NCI-H187 treated with DMSO at 0.1 percent for 48 hours (cell line): Measurements from ENCODE around the gene ABTB1.
"Not testable (repeated sequence)": the region's sequence is repeated elsewhere in the genome, so short reads cannot be mapped to it uniquely, and the experiment has no call there.

ENCODE experiments used
- DNase-seq: peaks from one replicate; lab custom pipeline; 2025; lab: John Stamatoyannopoulos, UW

Gene ABTB1

GRCh38 chr3:127671523-127672428 lies 976 bp upstream of the ABTB1 start:
- no peak for DNase-seq

GRCh38 chr3:127673191-127674100 lies 694 bp downstream of the ABTB1 start:
- no peak for DNase-seq

DNA sequence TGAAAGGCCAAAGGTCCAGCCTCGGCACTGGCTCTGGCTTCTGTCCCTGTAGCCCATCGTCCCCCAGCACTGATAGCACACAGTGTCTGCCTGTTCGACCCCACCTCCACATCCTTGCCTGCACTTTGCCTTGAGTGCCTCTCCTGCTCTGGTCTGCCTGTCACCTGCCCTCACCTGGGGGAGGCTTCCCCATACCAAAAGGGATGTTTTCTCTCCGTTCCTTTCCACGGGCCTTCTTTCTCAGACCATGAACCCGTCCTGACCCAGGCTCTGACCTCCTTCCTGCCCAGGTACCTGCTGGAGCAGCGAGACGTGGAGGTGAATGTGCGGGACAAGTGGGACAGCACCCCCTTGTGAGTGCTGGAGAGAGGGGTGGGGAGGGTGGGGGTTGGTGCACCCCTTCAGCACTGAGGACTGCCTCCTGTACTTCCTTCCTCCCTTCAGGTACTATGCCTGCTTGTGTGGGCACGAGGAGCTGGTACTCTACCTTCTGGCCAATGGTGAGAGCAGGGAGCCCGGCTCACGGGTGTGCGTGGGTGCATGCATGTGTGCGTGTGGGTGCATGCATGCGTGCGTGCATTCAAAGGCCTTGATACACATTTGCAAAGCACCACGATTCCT lies 1.5 kb downstream of the ABTB1 start:
- DNase-seq: no peak

DNA sequence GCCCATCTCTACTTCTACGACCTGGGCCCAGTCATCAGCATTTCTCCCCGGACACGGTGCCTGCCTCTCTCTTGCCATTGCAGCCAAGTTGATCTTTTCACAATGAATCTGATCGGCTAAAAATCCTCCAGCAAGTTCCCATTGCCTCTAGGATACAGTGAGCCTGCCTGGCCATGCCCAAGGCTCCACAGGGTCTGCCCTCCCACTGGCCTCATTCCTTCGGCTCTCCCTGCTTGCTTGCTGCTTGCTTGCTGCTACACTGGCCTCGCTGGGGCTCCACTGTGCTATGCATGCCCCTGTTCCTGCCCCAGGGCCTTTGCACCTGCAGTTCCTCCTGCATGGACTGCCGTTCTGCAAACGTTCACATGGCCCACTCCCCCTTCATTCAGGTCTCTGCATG lies 2.0 kb downstream of the ABTB1 start:
- no peak for DNase-seq

- DNase-seq: no peak
Measured at GRCh38 chr3:127675651-127676391, 3.1 kb downstream of the ABTB1 start.

DNA sequence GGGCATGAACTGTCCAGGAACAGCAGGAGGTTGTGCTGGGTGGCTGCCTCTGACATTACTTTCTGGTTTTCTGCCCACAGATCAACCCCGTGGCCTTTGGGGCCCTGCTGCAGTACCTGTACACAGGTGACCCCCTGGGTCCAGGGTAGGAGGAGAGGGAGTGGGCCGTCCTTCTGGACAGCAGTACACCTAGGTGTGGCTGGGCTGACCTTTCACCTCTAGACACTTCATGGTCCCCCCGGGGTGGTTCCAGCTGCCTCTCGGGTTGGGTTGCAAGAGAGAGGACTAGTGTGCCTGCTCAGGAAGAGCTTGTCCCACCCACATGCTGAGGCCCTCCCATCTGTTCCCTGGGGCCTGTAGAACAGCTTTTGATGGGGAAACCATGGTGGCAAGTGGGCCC lies 3.7 kb downstream of the ABTB1 start:
- no peak for DNase-seq

GRCh38 chr3:127676921-127677351 lies 4.2 kb downstream of the ABTB1 start:
- DNase-seq: no peak

- DNase-seq: no peak
Measured at GRCh38 chr3:127677541-127678314, 5.0 kb downstream of the ABTB1 start.

DNA sequence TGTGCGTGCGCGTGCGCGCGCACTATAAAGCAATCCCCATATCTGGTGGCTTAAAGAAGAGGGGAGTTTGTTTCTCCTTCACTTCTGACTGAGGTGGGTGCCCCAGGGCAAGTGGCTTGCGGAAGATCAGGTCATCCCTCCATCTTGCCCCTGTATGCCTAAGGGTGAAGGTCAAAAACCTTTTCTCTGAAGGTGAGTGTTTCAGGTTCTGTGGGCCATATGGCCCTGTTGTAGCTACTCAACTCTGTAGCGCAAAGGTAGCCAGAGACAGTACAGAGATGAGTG lies 5.5 kb downstream of the ABTB1 start:
- DNase-seq: no peak

- DNase-seq: no peak
Measured at GRCh38 chr3:127678611-127679533, 6.1 kb downstream of the ABTB1 start.

DNA sequence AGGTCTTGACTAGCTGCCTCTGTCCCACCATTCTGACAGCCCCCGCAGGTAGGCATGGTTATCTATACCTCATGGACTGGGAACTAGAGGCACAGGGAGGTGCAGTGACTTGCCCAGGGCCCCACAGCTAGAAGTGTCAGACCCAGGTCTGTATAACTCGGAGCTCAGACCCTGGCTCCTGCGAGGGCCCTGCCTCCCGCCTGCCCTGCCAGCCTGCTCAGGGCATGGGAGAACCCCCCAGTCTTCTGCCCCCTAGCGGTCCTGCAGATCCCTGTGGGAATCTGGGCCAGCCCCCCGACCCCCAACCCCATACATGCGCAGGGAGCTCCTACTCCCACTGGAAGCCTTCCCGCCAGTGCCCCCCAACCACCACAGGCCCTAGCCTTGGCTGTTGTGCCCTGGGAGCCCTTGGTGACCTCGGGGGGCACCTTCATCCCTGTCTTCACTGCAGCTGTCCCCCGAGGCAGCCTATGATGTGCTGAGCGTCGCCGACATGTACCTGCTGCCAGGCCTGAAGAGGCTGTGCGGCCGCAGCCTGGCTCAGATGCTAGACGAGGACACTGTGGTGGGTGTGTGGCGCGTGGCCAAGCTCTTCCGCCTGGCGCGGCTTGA lies 6.9 kb downstream of the ABTB1 start:
- no peak for DNase-seq

DNA sequence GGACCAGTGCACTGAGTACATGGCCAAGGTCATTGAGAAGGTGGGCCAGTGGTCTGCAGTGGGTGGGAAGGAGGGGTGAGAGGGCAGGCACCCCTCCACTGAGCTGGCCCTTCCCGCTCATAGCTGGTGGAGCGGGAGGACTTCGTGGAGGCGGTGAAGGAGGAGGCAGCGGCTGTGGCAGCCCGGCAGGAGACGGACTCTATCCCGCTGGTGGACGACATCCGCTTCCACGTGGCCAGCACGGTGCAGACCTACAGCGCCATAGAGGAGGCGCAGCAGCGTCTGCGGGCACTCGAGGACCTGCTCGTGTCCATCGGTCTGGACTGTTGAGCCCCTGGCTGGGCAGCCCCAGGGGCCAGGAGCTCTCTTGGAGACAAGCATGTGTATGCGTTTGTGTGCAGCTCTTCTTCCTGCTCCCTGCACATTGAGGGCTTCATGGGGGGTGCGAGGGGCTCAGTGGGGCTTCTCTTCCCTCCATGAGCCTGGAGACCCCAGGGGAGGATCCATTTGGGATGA lies 7.5 kb downstream of the ABTB1 start:
- no peak for DNase-seq

GRCh38 chr3:127680798-127681221 lies 8.1 kb downstream of the ABTB1 start:
- no peak for DNase-seq

- DNase-seq: not testable (repeated sequence)
Measured at GRCh38 chr3:127682175-127682554, 9.4 kb downstream of the ABTB1 start.

DNA sequence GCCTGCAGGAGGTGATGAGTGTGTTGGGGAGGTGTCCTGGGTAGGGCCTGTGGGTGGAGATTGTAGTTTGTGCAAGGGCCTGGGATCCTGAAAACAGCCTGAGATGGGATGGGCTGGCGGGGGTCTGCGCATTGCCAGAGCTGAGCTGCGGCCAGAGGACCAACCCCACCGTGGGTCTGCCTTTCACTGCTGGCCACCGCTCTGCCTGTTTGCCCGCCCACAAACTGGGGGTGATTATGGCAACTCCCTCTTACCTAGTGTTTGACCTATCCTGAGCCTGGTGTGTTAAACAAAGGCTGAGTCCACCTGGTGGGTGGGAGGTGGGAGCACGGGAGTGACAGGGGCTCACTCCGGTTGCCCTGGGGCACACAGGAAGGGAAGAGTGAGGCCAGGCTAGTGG lies 9.8 kb downstream of the ABTB1 start:
- no peak for DNase-seq

DNA sequence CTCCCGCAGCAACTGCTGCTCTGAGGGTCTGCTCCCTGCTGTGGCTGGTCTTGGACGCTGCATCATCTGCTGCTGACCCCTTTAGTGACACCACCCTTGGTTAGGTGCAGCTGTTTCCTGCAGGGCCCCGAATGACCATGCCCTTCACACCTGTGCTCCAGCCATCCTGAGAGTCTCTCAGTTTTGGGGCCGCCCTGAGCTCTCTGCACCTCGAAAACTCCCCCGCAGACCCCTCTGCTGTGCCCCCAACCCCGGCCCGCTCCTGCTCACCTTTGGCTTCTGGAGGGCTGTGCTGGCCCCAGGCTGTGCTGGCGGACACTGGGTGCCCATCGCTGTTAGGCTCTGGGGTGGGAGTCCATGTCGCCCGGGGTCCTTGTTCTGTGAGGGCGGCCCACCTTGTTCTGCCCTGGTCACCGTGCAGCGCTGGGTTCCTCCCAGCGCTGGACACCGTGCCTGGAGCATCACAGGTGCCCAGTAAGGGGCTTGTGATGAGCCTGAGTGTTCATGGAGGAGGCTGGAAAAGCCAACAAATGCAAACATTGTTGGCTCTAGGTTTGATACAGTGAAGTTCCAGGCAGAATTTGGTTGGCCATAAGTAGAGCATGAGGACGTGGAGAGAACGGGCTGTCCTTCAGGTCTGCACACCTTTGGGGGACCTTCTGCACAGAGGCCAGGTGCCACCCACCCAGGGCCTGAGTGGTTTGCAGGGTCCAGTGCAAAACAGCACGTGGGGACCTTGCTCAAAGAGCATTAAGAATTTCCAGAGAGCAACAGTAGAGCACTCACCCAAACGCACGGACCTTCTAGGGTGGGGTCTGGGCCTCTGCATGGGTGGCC lies 12.3 kb downstream of the ABTB1 start:
- DNase-seq: no peak

- no peak for DNase-seq
Measured at GRCh38 chr3:127685708-127686511, 13.2 kb downstream of the ABTB1 start.

- DNase-seq: no peak
Measured at GRCh38 chr3:127686512-127686894, 13.8 kb downstream of the ABTB1 start.
